ENCODE measurements around the gene LGALS7B.
"Not testable (repeated sequence)": the region's sequence is repeated elsewhere in the genome, so short reads cannot be mapped to it uniquely, and the experiment has no call there.

The LGALS7B gene

GRCh38 chr19:38788478-38789243 lies at the start of gene LGALS7B:
Gene LGALS7B, plus strand, starts transcription at chr19:38789200. Its CDS starts 27 bp downstream, at chr19:38789227.
- no peak for DNase-seq (ENCODE audit: low read depth in 3 of 3, low spot score in 1 of 3)

DNA sequence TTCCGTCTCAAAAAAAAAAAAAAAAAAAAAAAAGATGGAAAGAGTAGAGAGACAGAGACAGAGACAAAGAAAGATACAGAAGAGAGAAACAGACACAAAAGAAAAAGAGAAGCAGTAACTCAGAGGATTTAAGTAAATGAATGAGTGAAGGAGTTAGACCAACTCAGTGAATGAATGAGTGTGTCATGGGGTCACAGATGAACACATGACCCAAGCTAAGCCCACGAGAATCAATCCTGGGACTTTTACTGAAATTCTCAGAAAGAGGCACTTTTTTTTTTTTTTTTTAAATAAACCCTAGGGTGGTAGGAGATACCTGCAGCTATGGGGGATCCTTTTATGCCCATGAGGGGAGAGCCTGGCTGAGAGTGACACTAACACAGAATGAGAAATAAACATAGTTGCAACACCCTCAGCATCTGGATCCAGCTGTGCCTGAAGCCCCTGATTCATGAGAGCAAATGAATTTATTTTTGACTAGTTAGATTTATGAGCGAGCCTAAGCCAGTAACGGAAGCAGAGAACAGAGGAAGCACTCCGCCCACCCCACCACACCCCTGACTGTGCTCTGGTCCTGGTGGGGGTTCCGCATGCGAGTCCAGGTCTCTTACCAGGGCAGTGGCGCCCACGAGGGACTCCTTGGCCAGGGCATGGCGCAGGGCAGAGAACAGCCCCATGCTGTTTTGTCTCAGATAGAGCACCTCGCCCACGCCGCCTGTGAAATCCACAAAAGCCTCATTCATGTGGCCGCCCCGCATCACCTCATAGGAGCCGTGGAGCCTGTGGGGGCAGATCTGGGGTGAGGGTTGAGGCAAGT lies 49.4 kb upstream of the LGALS7B start:
- no peak for DNase-seq (ENCODE audit: low read depth in 3 of 3, low spot score in 1 of 3)

DNA sequence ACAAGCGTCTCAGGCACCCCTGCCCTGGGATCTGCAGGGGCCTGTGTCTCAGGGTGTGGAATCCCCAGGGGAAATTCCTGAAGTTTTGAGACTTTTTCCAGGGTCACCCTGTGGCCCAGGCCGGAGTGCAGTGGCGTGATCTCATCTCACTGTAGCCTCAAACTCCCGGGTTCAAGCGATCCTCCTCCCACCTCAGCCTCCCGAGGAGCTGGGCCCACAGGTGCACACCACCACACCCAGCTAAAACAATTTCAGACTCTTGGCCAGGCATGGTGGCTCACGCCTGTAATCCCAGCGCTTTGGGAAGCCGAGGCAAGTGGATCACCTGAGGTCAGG lies 48.8 kb upstream of the LGALS7B start:
- DNase-seq (ENCODE audit: low read depth in 3 of 3, low spot score in 1 of 3) = no peak

- no peak for DNase-seq (ENCODE audit: low read depth in 3 of 3, low spot score in 1 of 3)
Measured at GRCh38 chr19:38740932-38741331, 48.1 kb upstream of the LGALS7B start.

- no peak for DNase-seq (ENCODE audit: low read depth in 3 of 3, low spot score in 1 of 3)
Measured at GRCh38 chr19:38741670-38742069, 47.3 kb upstream of the LGALS7B start.

DNA sequence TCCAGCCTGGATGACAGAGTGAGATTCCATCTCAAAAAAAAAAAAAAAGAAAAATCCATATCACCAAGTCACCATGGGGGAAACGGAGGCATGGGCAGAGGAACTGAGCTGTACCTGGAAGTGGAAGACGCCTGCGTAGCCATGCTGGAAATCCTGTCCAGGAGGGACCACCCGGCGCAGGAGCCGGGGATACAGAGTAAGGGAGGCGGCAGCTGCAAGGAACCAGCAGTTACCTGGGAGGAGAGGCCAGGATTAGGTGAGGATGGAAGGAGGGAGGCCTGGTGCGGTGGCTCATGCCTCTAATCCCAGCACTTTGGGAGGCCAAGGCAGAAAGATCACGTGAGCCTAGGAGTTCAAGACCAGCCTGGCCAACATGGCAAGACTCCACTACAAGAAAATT lies 46.7 kb upstream of the LGALS7B start:
- no peak for DNase-seq (ENCODE audit: low read depth in 3 of 3, low spot score in 1 of 3)

DNA sequence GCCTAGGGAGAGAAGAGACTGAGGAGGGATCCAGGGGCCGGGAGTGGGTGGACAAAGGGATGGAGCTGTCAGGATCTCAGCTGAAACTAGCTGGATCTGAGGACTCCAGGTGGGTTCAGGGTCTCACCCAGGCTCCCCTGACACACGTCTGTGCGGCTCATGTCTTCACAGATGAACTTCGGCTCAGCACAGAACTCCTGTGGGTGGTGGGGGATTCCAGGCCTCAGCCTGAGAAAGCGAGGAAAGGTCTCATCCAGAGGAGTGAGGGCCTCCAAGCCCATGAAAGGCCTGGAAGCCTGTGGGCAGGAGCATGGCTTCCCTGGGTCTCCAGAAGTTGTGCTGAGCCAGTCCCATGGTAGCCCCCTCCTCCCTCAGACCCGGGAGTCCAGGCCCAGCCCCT lies 46.1 kb upstream of the LGALS7B start:
- no peak for DNase-seq (ENCODE audit: low read depth in 3 of 3, low spot score in 1 of 3)

- no peak for DNase-seq (ENCODE audit: low read depth in 3 of 3, low spot score in 1 of 3)
Measured at GRCh38 chr19:38743394-38744297, 45.4 kb upstream of the LGALS7B start.

DNA sequence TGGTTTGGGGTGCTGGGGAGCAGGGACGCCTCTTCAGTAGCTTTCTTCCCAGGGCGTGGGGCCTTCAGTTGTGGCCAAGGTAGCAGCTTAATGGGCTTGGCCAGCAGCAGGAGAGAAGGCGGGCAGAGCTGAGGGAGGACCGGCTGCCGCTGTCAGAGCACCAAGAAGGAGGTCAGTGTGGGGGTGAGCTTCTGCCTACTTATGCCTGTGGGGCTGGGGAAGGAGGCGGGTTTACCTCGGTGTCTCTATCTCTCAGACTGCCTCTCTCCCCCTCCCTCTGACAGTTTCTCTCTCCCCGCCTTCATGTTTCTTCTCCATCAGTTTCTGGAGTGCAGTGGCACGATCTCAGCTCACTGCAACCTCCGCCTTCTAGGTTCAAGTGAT lies 44.7 kb upstream of the LGALS7B start, which contains the start of gene CAPN12:
CAPN12 (minus strand) TSS at position 177 of the 384 bp plus-strand sequence. CDS start 309 bp downstream, outside the sequence.
- DNase-seq (ENCODE audit: low read depth in 3 of 3, low spot score in 1 of 3) = no peak

DNA sequence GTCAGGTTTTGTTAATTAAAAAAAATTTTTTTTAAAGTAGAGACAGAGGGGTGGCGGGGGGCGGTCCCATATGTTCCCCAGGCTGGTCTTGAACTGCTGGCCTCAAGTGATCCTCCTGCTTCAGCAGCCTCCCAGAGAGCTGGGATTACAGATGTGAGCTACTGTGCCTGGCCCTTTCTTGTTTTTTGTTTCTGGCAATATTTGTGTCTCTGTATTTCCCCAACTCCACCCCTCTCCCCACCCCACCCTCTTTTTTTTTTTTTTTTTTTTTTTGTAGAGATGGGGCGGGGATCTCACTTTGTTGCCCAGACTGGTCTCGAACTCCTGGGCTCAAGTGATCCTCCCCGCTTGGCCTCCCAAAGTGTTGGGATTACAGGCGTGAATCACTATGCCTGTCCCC lies 44.1 kb upstream of the LGALS7B start:
- DNase-seq (ENCODE audit: low read depth in 3 of 3, low spot score in 1 of 3) = no peak

DNA sequence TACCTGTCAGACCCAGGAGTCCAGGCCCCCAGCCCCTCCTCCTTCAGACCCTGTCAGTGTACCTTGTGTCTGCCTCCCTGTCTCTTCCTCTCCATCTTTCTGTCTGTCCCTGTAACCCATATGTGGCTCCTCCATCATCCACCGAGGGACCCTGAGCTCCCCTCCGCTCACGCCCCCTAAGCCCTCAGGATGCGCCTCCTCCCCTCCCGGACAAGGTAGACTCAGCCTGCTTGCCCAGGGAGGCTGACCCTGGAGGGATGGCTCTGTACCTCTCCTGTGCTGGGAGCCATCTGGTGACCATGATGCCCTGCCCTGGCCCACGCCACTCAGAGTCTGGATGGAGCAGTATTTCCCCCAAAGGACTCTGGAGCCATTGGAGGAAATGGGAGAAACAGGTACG lies 43.7 kb upstream of the LGALS7B start:
- no peak for DNase-seq (ENCODE audit: low read depth in 3 of 3, low spot score in 1 of 3)

- DNase-seq (ENCODE audit: low read depth in 3 of 3, low spot score in 1 of 3) = not testable (repeated sequence)
Measured at GRCh38 chr19:38753783-38754182, 35.2 kb upstream of the LGALS7B start.

- not testable (repeated sequence) for DNase-seq (ENCODE audit: low read depth in 3 of 3, low spot score in 1 of 3)
Measured at GRCh38 chr19:38754196-38754595, 34.8 kb upstream of the LGALS7B start.

DNA sequence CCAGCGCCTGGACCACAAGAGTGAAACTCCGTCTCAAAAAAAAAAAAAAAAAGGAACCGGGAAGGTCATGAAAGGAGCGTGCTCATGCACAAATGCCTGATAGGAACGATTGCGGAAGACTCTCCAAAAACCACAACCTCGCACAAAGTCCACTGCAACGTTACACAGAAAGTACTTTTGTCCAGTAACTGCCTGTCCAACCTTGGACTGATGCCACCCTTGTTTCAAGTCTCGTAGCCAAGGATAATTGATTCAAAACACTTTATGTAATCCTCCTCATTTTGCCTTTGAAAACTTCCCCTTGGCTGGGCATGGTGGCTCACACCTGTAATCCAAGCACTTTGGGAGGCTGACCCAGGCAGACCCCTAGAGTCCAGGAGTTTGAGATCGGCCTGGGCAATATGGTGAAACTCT lies 29.4 kb upstream of the LGALS7B start:
- DNase-seq (ENCODE audit: low read depth in 3 of 3, low spot score in 1 of 3) = no peak

DNA sequence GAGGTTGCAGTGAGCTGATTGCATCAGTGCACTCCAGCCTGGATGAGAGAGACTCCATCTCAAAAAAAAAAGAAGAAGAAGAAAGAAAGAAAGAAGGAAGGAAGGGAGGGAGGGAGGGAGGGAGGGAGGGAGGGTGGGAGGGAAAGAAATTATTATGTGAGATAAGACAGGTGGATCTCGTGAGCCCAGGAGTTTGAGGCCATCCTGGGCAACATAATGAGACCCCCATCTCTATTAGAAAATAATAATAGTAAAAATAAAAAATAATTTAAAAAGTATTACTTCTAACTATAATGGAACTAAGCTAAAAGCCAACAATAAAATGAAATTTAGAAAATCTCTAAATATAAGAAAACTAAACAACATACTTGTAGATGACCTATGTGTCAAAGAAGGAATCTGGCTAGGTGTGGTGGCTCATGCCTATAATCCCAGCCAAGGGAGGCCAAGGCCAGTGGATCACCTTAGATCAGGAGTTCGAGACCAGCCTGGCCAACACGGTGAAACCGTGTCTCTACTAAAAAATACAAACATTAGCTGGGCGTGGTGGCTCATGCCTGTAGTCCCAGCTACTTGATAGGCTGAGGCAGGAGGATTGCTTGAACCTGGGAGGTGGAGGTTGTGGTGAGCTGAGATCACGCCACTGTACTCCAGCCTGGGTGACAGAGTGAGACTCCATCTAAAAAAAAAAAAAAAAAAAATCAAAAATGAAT lies 28.0 kb upstream of the LGALS7B start:
- not testable (repeated sequence) for DNase-seq (ENCODE audit: low read depth in 3 of 3, low spot score in 1 of 3)

DNA sequence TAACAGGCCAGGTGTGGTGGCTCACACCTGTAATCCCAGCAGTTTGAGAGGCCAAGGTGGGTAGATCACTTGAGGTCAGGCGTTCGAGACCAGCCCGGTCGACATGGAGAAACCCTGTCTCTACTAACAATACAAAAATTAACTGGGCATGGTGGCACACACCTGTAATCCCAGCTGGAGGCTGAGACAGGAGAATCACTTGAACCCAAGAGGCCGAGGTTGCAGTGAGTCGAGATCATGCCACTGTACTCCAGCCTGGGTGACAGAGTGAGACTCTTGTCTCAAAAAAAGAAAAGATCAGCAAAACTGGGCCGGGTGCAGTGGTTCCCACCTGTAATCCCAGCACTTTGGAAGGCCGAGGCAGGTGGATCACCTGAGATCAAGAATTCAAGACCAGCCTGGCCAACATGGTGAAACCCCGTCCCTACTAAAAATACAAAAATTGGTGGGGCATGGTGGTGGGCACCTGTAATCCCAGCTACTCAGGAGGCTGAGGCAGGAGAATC lies 27.1 kb upstream of the LGALS7B start:
- not testable (repeated sequence) for DNase-seq (ENCODE audit: low read depth in 3 of 3, low spot score in 1 of 3)

DNA sequence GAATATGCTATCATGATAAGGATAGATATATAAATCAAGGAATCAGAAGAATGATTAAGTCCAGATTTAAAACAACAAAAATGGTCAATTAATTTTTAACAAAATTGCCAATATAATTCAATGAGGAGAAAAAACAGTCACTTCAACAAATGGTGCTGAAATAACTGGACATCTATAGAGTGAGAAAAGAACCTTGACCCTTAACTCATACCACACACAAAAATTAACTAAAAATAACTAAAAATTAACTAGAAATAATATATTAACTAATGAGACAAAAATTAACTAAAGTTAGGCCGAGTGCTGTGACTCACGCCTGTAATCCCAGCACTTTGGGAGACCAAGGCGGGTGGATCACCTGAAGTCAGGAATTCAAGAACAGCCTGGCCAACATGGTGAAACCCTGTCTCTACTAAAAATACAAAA lies 25.2 kb upstream of the LGALS7B start:
- no peak for DNase-seq (ENCODE audit: low read depth in 3 of 3, low spot score in 1 of 3)

GRCh38 chr19:38765214-38765613 lies 23.8 kb upstream of the LGALS7B start:
- DNase-seq (ENCODE audit: low read depth in 3 of 3, low spot score in 1 of 3) = no peak

DNA sequence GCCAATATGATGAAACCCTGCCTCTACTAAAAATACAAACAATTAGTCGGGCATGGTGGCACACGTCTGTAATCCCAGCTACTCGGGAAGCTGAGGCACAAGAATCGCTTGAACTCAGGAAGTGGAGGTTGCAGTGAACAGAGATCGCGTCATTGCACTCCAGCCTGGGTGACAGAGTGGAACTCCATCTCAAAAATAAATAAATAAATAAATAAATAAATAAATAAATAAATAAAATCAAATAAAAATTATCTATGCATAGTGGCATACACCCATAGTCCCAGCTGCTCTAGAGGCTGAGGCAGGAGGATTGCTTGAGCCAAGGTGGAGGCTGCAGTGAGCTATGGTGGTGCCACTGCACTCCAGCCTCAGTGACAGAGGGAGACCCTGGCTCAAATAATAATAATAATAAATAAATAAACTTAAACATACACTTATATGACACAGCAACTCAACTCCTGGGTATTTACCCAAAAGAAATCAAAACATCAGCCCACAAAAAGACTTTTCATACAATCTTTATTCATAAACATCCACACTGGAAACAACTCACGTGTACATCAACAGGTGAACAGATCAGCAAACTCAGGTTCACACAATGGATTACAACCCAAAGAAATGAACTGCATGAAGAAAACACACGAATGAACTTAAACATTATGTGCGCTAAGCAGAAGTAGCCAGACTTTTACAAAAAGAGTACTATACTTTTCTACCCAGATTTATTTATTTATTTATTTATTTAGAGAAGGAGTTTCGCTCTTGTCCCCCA lies 22.5 kb upstream of the LGALS7B start:
- no peak for DNase-seq (ENCODE audit: low read depth in 3 of 3, low spot score in 1 of 3)

Data from stimulated activated CD4-positive, alpha-beta T cell treated with anti-CD3 and anti-CD28 coated beads, TNF-alpha, amount 100 ng/mL, for 1 hour (primary cell).